Sigmoid colon (tissue), 7 donors: Measurements from ENCODE around the gene NEK6. TPM values are rescaled to one million over a fixed set of nuclear protein-coding genes. Genes with fewer than 3 reads are reported as not detected.

Experiments
- DNase-seq: peaks from one replicate; pipeline ENCODE4 v3.0.0-alpha.2; 2019
- H3K27ac ChIP-seq, 4 donors: fragments of 200-600 bp; sonication (generic); one replicate each; pipeline ENCODE4 v1.5.1; 2016 to 2019; ENCODE audit warnings: mild to moderate bottlenecking in 1 of 4
- H3K27me3 ChIP-seq, 3 donors: fragments of 200-600 bp; sonication (generic); one replicate each; pipeline ENCODE4 v1.5.1; 2019; ENCODE audit warnings: mild to moderate bottlenecking in 1 of 3
- H3K36me3 ChIP-seq, 4 donors: fragments of 200-600 bp; sonication (generic); one replicate each; pipeline ENCODE4 v1.5.1; 2016 to 2019
- H3K4me1 ChIP-seq, 4 donors: fragments of 200-600 bp; sonication (generic); one replicate each; pipeline ENCODE4 v1.5.1; 2017 to 2019
- H3K4me3 ChIP-seq, 4 donors: fragments of 200-600 bp; sonication (generic); one replicate each; pipeline ENCODE4 v1.5.1; 2017 to 2019; ENCODE audit warnings: mild to moderate bottlenecking in 2 of 4, moderate library complexity in 1 of 4
- H3K9me3 ChIP-seq, 4 donors: fragments of 200-600 bp in 3 of 4; sonication (generic) in 3 of 4; one replicate each; pipeline versions ENCODE4 v1.5.1 to v1.6.1; 2013 to 2019
- CTCF ChIP-seq, 4 experiments: fragments of 450-650 bp in 3 of 4; fragments of 200-600 bp in 1 of 4; IDR thresholded peaks; one replicate each; pipeline ENCODE4 v1.5.1; 2016 to 2019; ENCODE audit warnings: antibody characterized with exemption in 4 of 4, mild to moderate bottlenecking in 3 of 4, moderate library complexity in 2 of 4
- EP300 ChIP-seq, 4 donors: sonication (generic); formaldehyde crosslinking; IDR thresholded peaks; one replicate each; pipeline ENCODE4 v1.6.1; 2017; ENCODE audit warnings: antibody characterized with exemption in 4 of 4
- POLR2A ChIP-seq, 2 donors: fragments of 450-650 bp; IDR thresholded peaks; one replicate each; pipeline ENCODE4 v1.6.1; 2016; ENCODE audit warnings: antibody characterized with exemption in 2 of 2, mild to moderate bottlenecking in 2 of 2, moderate library complexity in 2 of 2
- POLR2AphosphoS5 ChIP-seq, 4 donors: sonication (generic); formaldehyde crosslinking; IDR thresholded peaks; one replicate each; pipeline ENCODE4 v1.6.1; 2017; ENCODE audit warnings: antibody characterized with exemption in 4 of 4
- WGBS, 2 donors: extraction: QIAGEN DNeasy Blood & Tissue Kit; methylation state at CpG; one replicate each; pipeline ENCODE4 v1.1.7; 2013; 5-methylcytosine and 5-hydroxymethylcytosine counted together
- intact Hi-C: fragments of 100-400 bp; cut with DNase I; formaldehyde crosslinking; loops from one replicate; pipeline ENCODE4 v1.15.1; 2023
- polyA plus RNA-seq, 3 donors: library from polyadenylated mRNA; stranded (reverse); fragments of 200-250 nt; gene quantifications; one replicate each; pipeline ENCODE4 v1.2.3, GENCODE V29; 2013
- total RNA-seq, 4 donors: library from RNA; depleted of rRNA; stranded (reverse); fragments of >200 nt; gene quantifications; one replicate each; pipeline ENCODE4 v1.1.0, GENCODE V29; 2016
- donor health status: healthy with polysubstance abuse.
- donor health status: Bipolar disorder and iron deficiency.
- donor health status: healthy.

Gene NEK6
- total and polyA plus RNA-seq, 7 donors: 8.2 to 36.2 (median 18.7) TPM

GRCh38 chr9:124326378-124326777 lies 68.6 kb downstream of the NEK6 start:
- no peak overlapping the region for H3K27ac ChIP-seq
- H3K27me3 ChIP-seq: no peaks in the 10 kb centered on the region
- 90 to 95% methylated on average over 21 of the region's 21 CpGs for WGBS, 2 donors
- TF ChIP-seq POLR2A (IDR thresholded peaks at IDR 0.05): no peak
- TF ChIP-seq CTCF (IDR thresholded peaks at IDR 0.05): no peak
- TF ChIP-seq POLR2AphosphoS5 (IDR thresholded peaks at IDR 0.05): no peak
- no peak for TF ChIP-seq EP300 (IDR thresholded peaks at IDR 0.05)
- intact Hi-C loops: no loop called here
- H3K36me3 ChIP-seq: peaks cover 7 to 71% (median 45%) of the 10 kb centered on the region in 4 donors
- no peaks in the 10 kb centered on the region for H3K4me1 ChIP-seq
- no peak for DNase-seq
- no peaks in the 10 kb centered on the region for H3K9me3 ChIP-seq
- H3K4me3 ChIP-seq: no peak overlapping the region

- no peaks in the 10 kb centered on the region for H3K4me1 ChIP-seq
- no peaks in the 10 kb centered on the region for H3K27me3 ChIP-seq
- WGBS, 2 donors: 88 to 89% methylated on average over 9 of the region's 9 CpGs
- no peaks in the 10 kb centered on the region for H3K9me3 ChIP-seq
- no peak overlapping the region for H3K4me3 ChIP-seq
- DNase-seq: no peak
- intact Hi-C loops: no loop called here
- no peak overlapping the region for H3K27ac ChIP-seq
- peaks cover 7 to 67% (median 43%) of the 10 kb centered on the region in 4 donors for H3K36me3 ChIP-seq
- TF ChIP-seq POLR2AphosphoS5 (IDR thresholded peaks at IDR 0.05) (no peak), EP300 (IDR thresholded peaks at IDR 0.05) (no peak), CTCF (IDR thresholded peaks at IDR 0.05) (no peak), POLR2A (IDR thresholded peaks at IDR 0.05) (no peak)
Measured at GRCh38 chr9:124327491-124327890, 69.7 kb downstream of the NEK6 start.

- no peaks in the 10 kb centered on the region for H3K4me1 ChIP-seq
- H3K27ac ChIP-seq: no peak overlapping the region
- TF ChIP-seq POLR2A (IDR thresholded peaks at IDR 0.05): no peak
- TF ChIP-seq CTCF (IDR thresholded peaks at IDR 0.05): no peak
- no peak for TF ChIP-seq POLR2AphosphoS5 (IDR thresholded peaks at IDR 0.05)
- TF ChIP-seq EP300 (IDR thresholded peaks at IDR 0.05): no peak
- H3K27me3 ChIP-seq: no peaks in the 10 kb centered on the region
- no peak overlapping the region for H3K4me3 ChIP-seq
- H3K36me3 ChIP-seq: peaks cover 7 to 70% (median 42%) of the 10 kb centered on the region in 4 donors
- intact Hi-C loops: no loop called here
- 92 to 95% methylated on average over 12 of the region's 12 CpGs for WGBS, 2 donors
- no peak for DNase-seq
- no peaks in the 10 kb centered on the region for H3K9me3 ChIP-seq
Measured at GRCh38 chr9:124328285-124328684, 70.5 kb downstream of the NEK6 start.

GRCh38 chr9:124329206-124329792 lies 71.5 kb downstream of the NEK6 start:
- 90 to 96% methylated on average over 19 of the region's 19 CpGs for WGBS, 2 donors
- intact Hi-C loops: no loop called here
- Histone ChIP-seq H3K27me3 (no peaks in the 10 kb centered on the region), H3K4me1 (no peaks in the 10 kb centered on the region), H3K4me3 (no peak overlapping the region), H3K27ac (no peak overlapping the region), H3K9me3 (no peaks in the 10 kb centered on the region), H3K36me3 (peaks cover 7 to 70% (median 42%) of the 10 kb centered on the region in 4 donors)
- no peak for TF ChIP-seq POLR2A (IDR thresholded peaks at IDR 0.05)
- no peak for TF ChIP-seq POLR2AphosphoS5 (IDR thresholded peaks at IDR 0.05)
- no peak for TF ChIP-seq CTCF (IDR thresholded peaks at IDR 0.05)
- no peak for TF ChIP-seq EP300 (IDR thresholded peaks at IDR 0.05)
- no peak for DNase-seq
